ENCODE measurements around the gene SHROOM1. TPM values are rescaled to one million over a fixed set of nuclear protein-coding genes. Genes with fewer than 3 reads are reported as not detected.

SHROOM1 gene
- total RNA-seq, 4 donors from 2014 or later, result 4.5 to 21.2 (median 13.1) TPM

- intact Hi-C loops (cut with DNase I), result no loop called here
Measured at GRCh38 chr5:132785365-132785764, 45.1 kb downstream of the SHROOM1 start.

GRCh38 chr5:132782101-132782500, 48.3 kb downstream of the SHROOM1 start:
- 65% methylated on average over 4 of the region's 4 CpGs for WGBS
- no peak overlapping the region for H3K27ac ChIP-seq (replicated peaks in 1 of 4)
- peaks cover 0 to 18% (median 13%) of the 10 kb centered on the region in 4 donors for H3K4me1 ChIP-seq
- intact Hi-C loops (cut with DNase I), result no loop called here
- no peaks in the 10 kb centered on the region for H3K9me3 ChIP-seq
- H3K27me3 ChIP-seq, result no peaks in the 10 kb centered on the region
- H3K4me3 ChIP-seq, result no peak overlapping the region
- TF ChIP-seq POLR2A (IDR thresholded peaks at IDR 0.05; ENCODE audit: low read depth) (no peak), CTCF (IDR thresholded peaks at IDR 0.05) (no peak), EP300 (IDR thresholded peaks at IDR 0.05) (no peak), POLR2AphosphoS5 (IDR thresholded peaks at IDR 0.05) (no peak)
- H3K36me3 ChIP-seq, result no peaks in the 10 kb centered on the region
- no peak for DNase-seq (ENCODE audit: extremely low spot score)

More at GRCh38 chr5:132785365-132785764, 45.1 kb downstream of the SHROOM1 start:
- no peaks in the 10 kb centered on the region for H3K27me3 ChIP-seq
- H3K4me3 ChIP-seq, result no peak overlapping the region
- H3K4me1 ChIP-seq, result peaks cover 0 to 5% (median 3%) of the 10 kb centered on the region in 4 donors
- no peak overlapping the region for H3K27ac ChIP-seq (replicated peaks in 1 of 4)
- no peak for DNase-seq (ENCODE audit: extremely low spot score)
- H3K36me3 ChIP-seq, result no peaks in the 10 kb centered on the region
- no peaks in the 10 kb centered on the region for H3K9me3 ChIP-seq
- TF ChIP-seq POLR2AphosphoS5 (IDR thresholded peaks at IDR 0.05), result no peak
- no peak for TF ChIP-seq POLR2A (IDR thresholded peaks at IDR 0.05; ENCODE audit: low read depth)
- TF ChIP-seq CTCF (IDR thresholded peaks at IDR 0.05), result no peak
- 51% methylated on average over 5 of the region's 5 CpGs for WGBS

- H3K4me1 ChIP-seq, result peaks cover 5 to 25% (median 19%) of the 10 kb centered on the region in 4 donors
- H3K27ac ChIP-seq (replicated peaks in 1 of 4), result no peak overlapping the region
- no peak overlapping the region for H3K4me3 ChIP-seq
- DNase-seq (ENCODE audit: extremely low spot score), result no peak
- intact Hi-C loops (cut with DNase I), result no loop called here
- H3K36me3 ChIP-seq, result no peaks in the 10 kb centered on the region
- no peaks in the 10 kb centered on the region for H3K27me3 ChIP-seq
- no peaks in the 10 kb centered on the region for H3K9me3 ChIP-seq
- WGBS, result 94% methylated on average over 4 of the region's 4 CpGs
- TF ChIP-seq POLR2A (IDR thresholded peaks at IDR 0.05; ENCODE audit: low read depth) (no peak), EP300 (IDR thresholded peaks at IDR 0.05) (no peak), CTCF (IDR thresholded peaks at IDR 0.05) (no peak), POLR2AphosphoS5 (IDR thresholded peaks at IDR 0.05) (no peak)
Measured at GRCh38 chr5:132781029-132781428, 49.4 kb downstream of the SHROOM1 start.

GRCh38 chr5:132780577-132780976, 49.9 kb downstream of the SHROOM1 start:
- Histone ChIP-seq H3K36me3 (no peaks in the 10 kb centered on the region), H3K4me3 (no peak overlapping the region), H3K27me3 (no peaks in the 10 kb centered on the region), H3K4me1 (peaks cover 9 to 29% (median 23%) of the 10 kb centered on the region in 4 donors), H3K27ac (replicated peaks in 1 of 4) (no peak overlapping the region), H3K9me3 (no peaks in the 10 kb centered on the region)
- DNase-seq (ENCODE audit: extremely low spot score), result no peak
- WGBS, result 91% methylated on average over 1 of the region's 1 CpG
- TF ChIP-seq EP300 (IDR thresholded peaks at IDR 0.05) (no peak), POLR2A (IDR thresholded peaks at IDR 0.05; ENCODE audit: low read depth) (no peak), CTCF (IDR thresholded peaks at IDR 0.05) (no peak), POLR2AphosphoS5 (IDR thresholded peaks at IDR 0.05) (no peak)
- intact Hi-C loops (cut with DNase I), result no loop called here

GRCh38 chr5:132779961-132780360, 50.5 kb downstream of the SHROOM1 start:
- intact Hi-C loops (cut with DNase I), result loop anchor here (5.0 kb wide), 2 partner anchors 42 to 43 kb away; partner anchors contain the start of gene KIF3A
- TF ChIP-seq EP300 (IDR thresholded peaks at IDR 0.05), result no peak
- no peak for TF ChIP-seq POLR2AphosphoS5 (IDR thresholded peaks at IDR 0.05)
- TF ChIP-seq CTCF (IDR thresholded peaks at IDR 0.05), result no peak
- TF ChIP-seq POLR2A (IDR thresholded peaks at IDR 0.05; ENCODE audit: low read depth), result no peak
- no peaks in the 10 kb centered on the region for H3K27me3 ChIP-seq
- H3K4me1 ChIP-seq, result peaks cover 15 to 31% (median 27%) of the 10 kb centered on the region in 4 donors
- no peaks in the 10 kb centered on the region for H3K9me3 ChIP-seq
- WGBS, result 79% methylated on average over 3 of the region's 3 CpGs
- H3K4me3 ChIP-seq, result no peak overlapping the region
- no peaks in the 10 kb centered on the region for H3K36me3 ChIP-seq
- DNase-seq (ENCODE audit: extremely low spot score), result no peak
- no peak overlapping the region for H3K27ac ChIP-seq (replicated peaks in 1 of 4)

Measured in esophagus muscularis mucosa (tissue), 4 donors.